HUES48 (cell line): ENCODE results near the gene TACR2.

Experiments
- H3K27ac ChIP-seq: one replicate; pipeline ENCODE4 v1.7.0; 2013; ENCODE audit warnings: low read depth, low read length, inconsistent platforms
- H3K27me3 ChIP-seq: 2 replicates; pipeline ENCODE4 v1.6.1; 2013; ENCODE audit warnings: mild to moderate bottlenecking, low read length; ENCODE audit not compliant: control insufficient read depth, insufficient read depth
- H3K36me3 ChIP-seq: 2 replicates; pipeline ENCODE4 v1.6.1; 2013; ENCODE audit warnings: low read length; ENCODE audit not compliant: control insufficient read depth, insufficient read depth
- H3K4me1 ChIP-seq: 2 replicates; pipeline ENCODE4 v1.6.1; 2013; ENCODE audit warnings: mild to moderate bottlenecking, low read length; ENCODE audit not compliant: control insufficient read depth, insufficient read depth
- H3K4me3 ChIP-seq: 2 replicates; pipeline ENCODE4 v1.5.1; 2013; ENCODE audit warnings: mild to moderate bottlenecking, low read depth, low read length
- H3K9ac ChIP-seq: 2 replicates; pipeline ENCODE4 v1.6.1; 2013; ENCODE audit warnings: mild to moderate bottlenecking, low read depth, low read length, moderate library complexity
- H3K9me3 ChIP-seq: 2 replicates; pipeline ENCODE4 v1.6.1; 2013; ENCODE audit warnings: low read length; ENCODE audit not compliant: control insufficient read depth, insufficient read depth

TACR2 gene

DNA sequence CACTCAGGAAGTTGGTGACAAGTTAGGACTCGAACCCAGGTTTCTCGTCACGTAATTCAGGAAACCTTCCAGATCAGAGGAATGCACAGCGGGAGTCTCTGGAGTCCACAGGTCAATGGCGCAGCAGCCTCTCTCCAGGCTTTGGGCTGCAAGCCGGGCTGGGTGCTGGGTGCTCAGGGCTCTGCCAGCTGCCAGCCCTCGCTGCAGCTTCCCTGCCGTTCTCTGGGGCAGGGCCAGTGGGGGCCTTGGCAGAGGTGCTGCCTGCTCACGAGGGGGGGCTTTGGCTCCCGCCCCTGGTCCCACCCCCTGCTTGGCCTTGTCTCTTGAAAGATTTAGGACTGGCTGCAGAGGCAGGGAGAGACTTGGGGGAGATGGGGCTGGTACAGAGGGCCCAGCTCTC lies at the start of gene TACR2:
Gene TACR2, minus strand, starts transcription at position 224 of the 400 bp plus-strand sequence. CDS start 595 bp downstream, outside the sequence.
- no peak within 1 kb of the TSS for H3K4me3 ChIP-seq
- no peak within 1 kb of the TSS for H3K9ac ChIP-seq
- no peaks in the 10 kb centered on the region for H3K4me1 ChIP-seq
- H3K9me3 ChIP-seq, result no peaks in the 10 kb centered on the region
- H3K27me3 ChIP-seq, result no peaks in the 10 kb centered on the region
- H3K27ac ChIP-seq, result no peak within 1 kb of the TSS
- H3K36me3 ChIP-seq, result no peaks in the 10 kb centered on the region

DNA sequence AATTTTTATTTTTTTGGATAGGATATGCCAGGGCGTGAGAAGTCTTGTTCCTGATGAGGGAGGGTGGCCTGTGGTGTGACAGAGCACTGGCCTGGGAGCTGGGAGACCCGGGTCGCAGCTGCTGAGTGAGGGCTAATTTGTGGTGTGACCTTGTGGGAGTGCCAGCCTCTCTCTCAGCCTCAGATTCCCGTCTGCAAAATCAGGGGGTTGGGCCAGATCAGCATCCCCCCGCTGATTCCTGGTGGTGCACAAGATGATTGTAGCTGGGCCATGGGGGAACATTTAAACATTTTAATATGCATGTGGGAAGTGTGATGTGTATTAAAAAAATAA lies 49.4 kb upstream of the TACR2 start:
- Histone ChIP-seq H3K9ac (no peak overlapping the region), H3K4me3 (no peak overlapping the region), H3K4me1 (peaks cover 12% of the 10 kb centered on the region), H3K27ac (no peak overlapping the region), H3K36me3 (no peaks in the 10 kb centered on the region), H3K9me3 (no peaks in the 10 kb centered on the region), H3K27me3 (no peaks in the 10 kb centered on the region)

GRCh38 chr10:69465457-69466157 lies 48.9 kb upstream of the TACR2 start:
- H3K4me3 ChIP-seq, result no peak overlapping the region
- no peak overlapping the region for H3K9ac ChIP-seq
- H3K4me1 ChIP-seq, result peaks cover 12% of the 10 kb centered on the region
- no peak overlapping the region for H3K27ac ChIP-seq
- H3K9me3 ChIP-seq, result no peaks in the 10 kb centered on the region
- no peaks in the 10 kb centered on the region for H3K36me3 ChIP-seq
- no peaks in the 10 kb centered on the region for H3K27me3 ChIP-seq

DNA sequence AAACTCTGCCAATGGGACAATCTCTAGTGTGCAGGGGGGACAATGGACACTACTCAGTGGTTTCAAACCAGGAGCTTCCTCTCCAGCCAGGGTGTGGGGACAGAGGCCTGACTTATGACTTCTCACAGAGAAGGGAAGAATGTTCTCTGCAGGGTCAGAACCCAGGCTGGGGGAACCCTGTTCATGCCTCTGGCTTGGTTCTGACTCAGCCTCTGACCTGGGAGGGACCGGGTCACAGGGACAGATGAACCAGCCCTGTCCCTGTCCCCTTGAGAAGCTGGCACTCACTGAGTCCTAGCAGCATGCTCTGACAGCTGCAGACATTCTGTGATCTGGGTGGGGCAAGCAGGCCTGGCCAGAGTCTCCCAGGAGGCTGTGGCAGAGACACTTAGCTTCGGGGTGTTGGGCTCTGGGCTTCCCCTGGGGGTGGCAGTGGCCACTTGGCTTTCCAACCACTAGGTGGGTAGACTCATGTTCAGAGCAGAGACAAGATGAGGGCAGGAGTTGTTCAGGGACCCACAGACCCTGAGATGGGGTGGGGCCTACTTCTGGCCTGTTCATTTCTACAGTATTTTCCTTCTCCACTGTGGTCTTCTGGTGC lies 48.2 kb upstream of the TACR2 start:
- Histone ChIP-seq H3K27ac (no peak overlapping the region), H3K36me3 (no peaks in the 10 kb centered on the region), H3K27me3 (no peaks in the 10 kb centered on the region), H3K4me1 (peaks cover 12% of the 10 kb centered on the region), H3K9ac (no peak overlapping the region), H3K4me3 (no peak overlapping the region), H3K9me3 (no peaks in the 10 kb centered on the region)

DNA sequence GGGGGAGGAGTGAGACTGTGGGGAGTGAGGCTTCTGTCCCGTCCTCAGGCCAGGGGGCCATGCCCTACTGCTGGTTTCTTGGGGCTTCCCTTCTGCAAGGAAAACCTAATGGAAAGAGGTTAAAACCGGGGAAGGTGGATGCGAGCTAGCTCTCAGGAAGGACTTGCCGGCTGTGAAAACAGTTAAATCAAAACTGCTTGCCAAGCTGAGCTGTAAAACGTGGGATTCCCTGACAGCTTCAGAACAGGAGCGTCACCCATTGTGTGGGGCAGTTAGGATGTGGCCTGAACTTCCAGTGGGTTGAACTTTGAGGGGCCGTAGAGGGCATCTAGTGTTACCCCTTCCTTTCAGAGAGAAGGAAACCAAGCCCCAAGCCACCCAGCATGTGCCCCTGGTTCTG lies 47.7 kb upstream of the TACR2 start:
- no peaks in the 10 kb centered on the region for H3K36me3 ChIP-seq
- no peak overlapping the region for H3K27ac ChIP-seq
- no peak overlapping the region for H3K9ac ChIP-seq
- peaks cover 12% of the 10 kb centered on the region for H3K4me1 ChIP-seq
- no peaks in the 10 kb centered on the region for H3K9me3 ChIP-seq
- no peaks in the 10 kb centered on the region for H3K27me3 ChIP-seq
- H3K4me3 ChIP-seq, result no peak overlapping the region

DNA sequence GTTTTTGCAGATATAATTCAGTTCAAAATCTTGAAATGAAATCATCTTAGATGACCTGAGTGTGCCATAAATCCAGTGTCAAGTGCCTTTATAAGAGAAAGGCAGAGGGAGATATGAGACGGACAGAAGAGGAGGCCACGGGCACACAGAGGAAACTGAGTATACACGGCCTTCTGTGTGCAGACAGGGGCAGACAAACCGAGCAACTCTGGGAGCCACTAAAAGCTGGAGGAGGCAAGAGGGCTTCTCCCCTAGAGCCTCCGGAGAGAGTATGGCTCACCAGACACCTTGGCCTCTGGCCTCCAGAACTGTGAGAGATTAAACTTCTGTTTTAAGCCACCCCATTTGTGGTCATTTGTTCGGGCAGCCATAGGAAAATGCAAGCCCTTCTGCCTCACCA lies 47.2 kb upstream of the TACR2 start:
- no peak overlapping the region for H3K4me3 ChIP-seq
- H3K9ac ChIP-seq, result no peak overlapping the region
- no peak overlapping the region for H3K27ac ChIP-seq
- H3K9me3 ChIP-seq, result no peaks in the 10 kb centered on the region
- no peaks in the 10 kb centered on the region for H3K27me3 ChIP-seq
- H3K36me3 ChIP-seq, result no peaks in the 10 kb centered on the region
- H3K4me1 ChIP-seq, result peaks cover 8% of the 10 kb centered on the region

DNA sequence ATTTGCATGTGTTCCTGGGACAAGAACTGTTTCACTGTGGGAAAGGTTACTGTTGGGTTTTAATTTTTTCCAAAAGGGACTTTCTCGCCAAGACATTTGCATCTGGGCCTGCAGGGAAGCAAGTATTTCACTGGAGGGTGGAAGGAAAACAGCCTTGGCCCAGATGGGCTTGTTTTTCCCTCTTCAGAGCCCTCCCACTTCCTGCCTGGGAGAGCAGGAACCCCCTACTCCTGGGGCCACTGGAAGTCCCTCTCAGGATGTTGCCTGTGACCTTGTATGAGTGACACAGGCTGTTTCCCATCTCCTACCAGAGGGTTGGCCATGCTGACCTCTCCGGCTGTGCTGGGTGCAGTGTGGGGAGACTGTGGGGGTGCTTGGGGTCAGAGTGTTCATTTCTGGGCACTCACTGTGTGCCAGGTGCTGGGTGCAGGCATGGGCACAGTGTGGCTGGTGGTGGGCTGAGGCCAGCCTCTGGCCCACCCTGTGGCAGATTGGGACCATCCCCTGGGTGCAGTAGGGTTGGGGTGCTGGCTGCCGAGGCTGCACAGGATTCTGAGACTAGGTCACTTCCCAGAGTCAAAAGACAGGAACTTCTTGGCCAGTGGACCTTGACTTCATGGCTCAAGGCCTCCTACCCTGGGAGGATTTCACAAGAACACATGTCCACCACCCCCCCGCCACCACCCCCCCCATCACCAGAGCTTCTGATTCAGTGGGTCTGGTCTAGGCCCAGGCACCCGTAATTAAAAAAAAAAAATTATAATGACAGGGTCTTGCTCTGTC lies 44.7 kb upstream of the TACR2 start:
- Histone ChIP-seq H3K9me3 (no peaks in the 10 kb centered on the region), H3K4me3 (no peak overlapping the region), H3K4me1 (no peaks in the 10 kb centered on the region), H3K27me3 (no peaks in the 10 kb centered on the region), H3K36me3 (no peaks in the 10 kb centered on the region), H3K9ac (no peak overlapping the region), H3K27ac (no peak overlapping the region)

- Histone ChIP-seq H3K4me3 (no peak overlapping the region), H3K9ac (no peak overlapping the region)
Measured at GRCh38 chr10:69460576-69461242, 44.0 kb upstream of the TACR2 start.

DNA sequence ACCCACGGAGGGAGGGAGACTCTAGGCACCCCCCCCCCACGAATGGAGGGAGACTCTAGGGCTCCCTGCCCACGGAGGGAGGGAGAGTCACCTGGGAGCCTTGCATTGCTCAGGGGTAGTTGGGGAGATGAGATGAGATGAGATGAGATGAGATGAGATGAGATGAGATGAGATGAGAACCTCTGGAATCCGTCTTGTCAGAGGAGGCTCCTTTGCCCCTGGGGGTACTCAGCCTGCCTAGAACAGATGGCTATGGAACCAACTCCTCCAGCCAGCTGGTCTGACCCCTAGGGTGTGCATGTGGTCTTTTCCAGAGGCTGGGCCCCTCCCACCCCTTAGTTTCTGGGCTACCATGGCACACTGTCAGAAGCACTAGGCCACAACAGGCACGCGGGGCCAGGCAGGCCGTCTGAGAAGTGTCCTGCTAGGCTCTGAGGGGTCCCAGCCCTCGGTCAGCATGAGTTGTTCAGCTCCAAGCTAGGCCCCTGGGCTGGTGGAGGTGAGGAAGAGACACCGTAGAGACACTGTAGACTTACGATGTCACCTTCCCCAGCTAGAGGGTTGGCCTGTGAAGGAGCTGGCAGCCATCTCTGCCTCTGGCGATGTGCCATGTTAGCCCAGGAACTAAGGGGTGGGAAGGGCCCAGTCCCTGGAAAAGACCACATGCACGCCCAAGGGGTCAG lies 43.3 kb upstream of the TACR2 start:
- H3K4me1 ChIP-seq, result no peaks in the 10 kb centered on the region
- H3K27ac ChIP-seq, result no peak overlapping the region
- no peaks in the 10 kb centered on the region for H3K27me3 ChIP-seq
- H3K9me3 ChIP-seq, result no peaks in the 10 kb centered on the region
- H3K4me3 ChIP-seq, result no peak overlapping the region
- no peak overlapping the region for H3K9ac ChIP-seq
- no peaks in the 10 kb centered on the region for H3K36me3 ChIP-seq

More at GRCh38 chr10:69460576-69461242, 44.0 kb upstream of the TACR2 start:
- Histone ChIP-seq H3K4me1 (no peaks in the 10 kb centered on the region), H3K27me3 (no peaks in the 10 kb centered on the region), H3K36me3 (no peaks in the 10 kb centered on the region), H3K9me3 (no peaks in the 10 kb centered on the region), H3K27ac (no peak overlapping the region)

DNA sequence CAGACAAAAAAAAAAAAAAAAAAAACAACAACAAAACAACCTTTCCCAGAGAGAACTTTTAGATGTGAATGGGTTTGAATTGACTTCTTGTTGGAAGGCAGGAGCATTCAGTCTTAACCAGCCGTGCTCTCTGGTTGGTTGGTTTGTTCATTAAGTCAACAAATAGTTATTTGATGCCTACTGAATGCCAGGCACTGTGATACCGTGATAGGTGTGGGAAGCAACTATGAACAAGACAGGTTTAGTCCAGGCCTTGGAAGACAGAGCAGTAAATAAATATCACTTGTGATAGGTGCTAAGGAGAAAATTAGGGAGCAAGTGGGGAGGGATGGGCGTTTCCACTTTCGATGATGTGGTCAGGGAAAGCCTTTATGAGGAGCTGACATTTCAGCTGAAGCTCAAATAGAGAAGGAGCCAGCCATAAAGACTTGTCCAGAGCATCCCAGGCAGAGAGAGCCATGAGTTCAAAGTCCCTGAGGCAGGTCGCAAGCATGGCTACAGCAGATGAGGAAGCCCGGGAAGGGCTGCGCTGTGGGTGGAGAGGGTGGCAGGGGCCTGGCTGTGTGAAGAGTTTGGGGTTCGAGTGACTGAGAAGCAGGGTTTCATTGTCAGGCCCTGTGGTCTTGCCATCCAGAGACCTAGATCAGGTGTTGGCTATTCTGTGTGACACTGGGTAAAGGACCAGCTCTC lies 42.5 kb upstream of the TACR2 start:
- no peak overlapping the region for H3K27ac ChIP-seq
- no peaks in the 10 kb centered on the region for H3K4me1 ChIP-seq
- no peak overlapping the region for H3K9ac ChIP-seq
- no peaks in the 10 kb centered on the region for H3K36me3 ChIP-seq
- H3K9me3 ChIP-seq, result no peaks in the 10 kb centered on the region
- H3K4me3 ChIP-seq, result no peak overlapping the region
- no peaks in the 10 kb centered on the region for H3K27me3 ChIP-seq
